Sigmoid colon (tissue), 7 donors: Measurements from ENCODE around the gene BPI. TPM values are rescaled to one million over a fixed set of nuclear protein-coding genes. Genes with fewer than 3 reads are reported as not detected.

Experiments
- DNase-seq: peaks from one replicate; pipeline ENCODE4 v3.0.0-alpha.2; 2019
- H3K27ac ChIP-seq, 4 donors: fragments of 200-600 bp; sonication (generic); one replicate each; pipeline ENCODE4 v1.5.1; 2016 to 2019; ENCODE audit warnings: mild to moderate bottlenecking in 1 of 4
- H3K27me3 ChIP-seq, 3 donors: fragments of 200-600 bp; sonication (generic); one replicate each; pipeline ENCODE4 v1.5.1; 2019; ENCODE audit warnings: mild to moderate bottlenecking in 1 of 3
- H3K36me3 ChIP-seq, 4 donors: fragments of 200-600 bp; sonication (generic); one replicate each; pipeline ENCODE4 v1.5.1; 2016 to 2019
- H3K4me1 ChIP-seq, 4 donors: fragments of 200-600 bp; sonication (generic); one replicate each; pipeline ENCODE4 v1.5.1; 2017 to 2019
- H3K4me3 ChIP-seq, 4 donors: fragments of 200-600 bp; sonication (generic); one replicate each; pipeline ENCODE4 v1.5.1; 2017 to 2019; ENCODE audit warnings: mild to moderate bottlenecking in 2 of 4, moderate library complexity in 1 of 4
- H3K9me3 ChIP-seq, 4 donors: fragments of 200-600 bp in 3 of 4; sonication (generic) in 3 of 4; one replicate each; pipeline versions ENCODE4 v1.5.1 to v1.6.1; 2013 to 2019
- CTCF ChIP-seq, 4 experiments: fragments of 450-650 bp in 3 of 4; fragments of 200-600 bp in 1 of 4; IDR thresholded peaks; one replicate each; pipeline ENCODE4 v1.5.1; 2016 to 2019; ENCODE audit warnings: antibody characterized with exemption in 4 of 4, mild to moderate bottlenecking in 3 of 4, moderate library complexity in 2 of 4
- EP300 ChIP-seq, 4 donors: sonication (generic); formaldehyde crosslinking; IDR thresholded peaks; one replicate each; pipeline ENCODE4 v1.6.1; 2017; ENCODE audit warnings: antibody characterized with exemption in 4 of 4
- POLR2A ChIP-seq, 2 donors: fragments of 450-650 bp; IDR thresholded peaks; one replicate each; pipeline ENCODE4 v1.6.1; 2016; ENCODE audit warnings: antibody characterized with exemption in 2 of 2, mild to moderate bottlenecking in 2 of 2, moderate library complexity in 2 of 2
- POLR2AphosphoS5 ChIP-seq, 4 donors: sonication (generic); formaldehyde crosslinking; IDR thresholded peaks; one replicate each; pipeline ENCODE4 v1.6.1; 2017; ENCODE audit warnings: antibody characterized with exemption in 4 of 4
- WGBS, 2 donors: extraction: QIAGEN DNeasy Blood & Tissue Kit; methylation state at CpG; one replicate each; pipeline ENCODE4 v1.1.7; 2013; 5-methylcytosine and 5-hydroxymethylcytosine counted together
- intact Hi-C: fragments of 100-400 bp; cut with DNase I; formaldehyde crosslinking; loops from one replicate; pipeline ENCODE4 v1.15.1; 2023
- polyA plus RNA-seq, 3 donors: library from polyadenylated mRNA; stranded (reverse); fragments of 200-250 nt; gene quantifications; one replicate each; pipeline ENCODE4 v1.2.3, GENCODE V29; 2013
- total RNA-seq, 4 donors: library from RNA; depleted of rRNA; stranded (reverse); fragments of >200 nt; gene quantifications; one replicate each; pipeline ENCODE4 v1.1.0, GENCODE V29; 2016
- donor health status: healthy with polysubstance abuse.
- donor health status: Bipolar disorder and iron deficiency.
- donor health status: healthy.

Gene BPI
- total and polyA plus RNA-seq, 7 donors: 0.09 to 0.99 TPM; not detected in 5

- TF ChIP-seq POLR2AphosphoS5 (IDR thresholded peaks at IDR 0.05) (no peak), EP300 (IDR thresholded peaks at IDR 0.05) (no peak), POLR2A (IDR thresholded peaks at IDR 0.05) (no peak), CTCF (IDR thresholded peaks at IDR 0.05) (no peak)
- Histone ChIP-seq H3K27me3 (peaks cover 4 to 39% (median 7%) of the 10 kb centered on the region in 3 donors), H3K36me3 (no peaks in the 10 kb centered on the region), H3K27ac (peak overlapping the region; percentile 81 to 85 (median 82)), H3K9me3 (no peaks in the 10 kb centered on the region), H3K4me3 (peak overlapping the region; percentile 41 to 58 (median 50)), H3K4me1 (peaks cover 0 to 15% (median 10%) of the 10 kb centered on the region in 4 donors)
- DNase-seq: no peak
- intact Hi-C loops: loop anchor here (5.0 kb wide), 1 partner anchor 37 kb away; no protein-coding TSS in a partner anchor
- WGBS, 2 donors: 16 to 20% methylated on average over 5 of the region's 5 CpGs
These were observed 44.0 kb upstream of the BPI start for GRCh38 chr20:38260025-38260377.

DNA sequence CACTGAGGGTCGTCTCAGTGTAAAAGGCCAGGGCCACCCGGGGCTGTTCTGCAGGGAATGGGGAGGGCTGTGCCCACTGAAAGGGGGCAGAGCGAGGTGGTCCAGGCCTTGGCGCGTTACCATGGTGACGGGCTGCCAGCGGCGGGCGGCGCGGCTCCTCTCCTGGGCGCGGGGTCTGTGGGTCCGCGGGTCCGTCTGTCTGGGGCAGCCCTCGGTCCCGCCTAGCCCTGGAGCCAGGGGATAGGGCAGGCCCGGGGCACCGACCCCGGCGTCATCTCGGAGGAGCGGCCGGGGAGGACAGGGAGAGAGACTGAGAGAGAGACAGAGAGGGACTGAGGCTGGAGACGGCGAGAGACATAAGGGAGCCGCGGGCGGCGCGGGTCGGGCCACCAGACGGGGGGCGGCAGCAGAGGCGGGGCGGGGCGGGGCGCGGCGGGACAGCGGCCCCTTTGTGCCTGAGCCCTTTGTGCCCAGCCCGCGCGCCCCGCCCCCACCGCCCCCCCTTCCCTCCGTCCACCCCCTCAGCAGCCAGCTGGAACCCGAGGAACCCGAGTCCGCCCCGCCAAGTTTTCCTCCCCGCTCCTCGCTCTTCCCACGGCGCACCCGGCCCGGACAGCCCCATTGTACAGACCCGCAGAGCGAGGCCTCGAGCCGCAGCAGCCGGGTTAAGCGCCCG, 43.4 kb upstream of the BPI start, which contains the start of gene KIAA1755:
Gene KIAA1755 (minus strand): TSS at position 358 of the 676 bp plus-strand sequence. CDS start 235 bp downstream, at position 123.
- H3K4me1 ChIP-seq: peaks cover 0 to 12% (median 8%) of the 10 kb centered on the region in 4 donors
- intact Hi-C loops: loop anchor here (5.0 kb wide), 1 partner anchor 37 kb away; no protein-coding TSS in a partner anchor

GRCh38 chr20:38261054-38261390, 42.9 kb upstream of the BPI start:
- H3K27me3 ChIP-seq: peaks cover 4 to 39% (median 7%) of the 10 kb centered on the region in 3 donors
- 59 to 62% methylated on average over 8 of the region's 8 CpGs for WGBS, 2 donors
- TF ChIP-seq CTCF (IDR thresholded peaks at IDR 0.05) (no peak), POLR2AphosphoS5 (IDR thresholded peaks at IDR 0.05) (no peak), EP300 (IDR thresholded peaks at IDR 0.05) (no peak), POLR2A (IDR thresholded peaks at IDR 0.05) (no peak)
- H3K9me3 ChIP-seq: no peaks in the 10 kb centered on the region
- no peaks in the 10 kb centered on the region for H3K36me3 ChIP-seq
- peaks cover 0 to 8% (median 5%) of the 10 kb centered on the region in 4 donors for H3K4me1 ChIP-seq
- H3K4me3 ChIP-seq: peak overlapping the region; percentile 41 to 58 (median 50)
- intact Hi-C loops: loop anchor here (5.0 kb wide), 1 partner anchor 36 kb away; no protein-coding TSS in a partner anchor
- no peak for DNase-seq
- H3K27ac ChIP-seq: peak overlapping the region; percentile 81 to 85 (median 82)

More for the DNA sequence above, 43.4 kb upstream of the BPI start, which contains the start of gene KIAA1755:
- 10 to 11% methylated on average over 62 to 65 of the region's 65 CpGs for WGBS, 2 donors
- H3K27me3 ChIP-seq: peaks cover 4 to 39% (median 7%) of the 10 kb centered on the region in 3 donors
- H3K27ac ChIP-seq: peak within 1 kb of the TSS; percentile 81 to 85 (median 82)
- no peak for TF ChIP-seq EP300 (IDR thresholded peaks at IDR 0.05)
- TF ChIP-seq POLR2AphosphoS5 (IDR thresholded peaks at IDR 0.05): peak in 2 of 4 donors; percentile 39 to 58
- TF ChIP-seq CTCF (IDR thresholded peaks at IDR 0.05): no peak
- TF ChIP-seq POLR2A (IDR thresholded peaks at IDR 0.05): no peak
- peak; percentile 76 for DNase-seq
- H3K36me3 ChIP-seq: no peaks in the 10 kb centered on the region
- H3K4me3 ChIP-seq: peak within 1 kb of the TSS; percentile 41 to 58 (median 50)
- no peaks in the 10 kb centered on the region for H3K9me3 ChIP-seq

DNA sequence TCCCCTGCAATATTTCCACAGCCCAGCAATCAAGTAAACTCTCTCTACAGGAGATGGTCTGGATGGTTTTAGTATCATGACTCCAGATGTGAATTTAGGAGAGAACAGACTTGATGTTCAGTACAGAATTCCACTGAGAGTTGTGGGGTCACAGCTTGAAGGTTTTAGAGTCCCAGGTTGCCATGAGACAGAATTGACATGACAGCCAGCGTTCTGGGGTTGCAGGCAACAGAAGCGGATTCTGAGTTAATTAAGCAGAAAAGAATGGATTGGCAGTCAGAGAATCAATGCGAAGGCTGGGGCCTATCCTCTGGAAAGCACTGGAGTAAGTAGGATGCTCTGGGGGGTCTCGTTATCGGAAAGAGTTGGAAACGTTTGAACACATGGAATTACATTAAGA, 41.0 kb upstream of the BPI start:
- Histone ChIP-seq H3K4me3 (no peak overlapping the region), H3K27ac (no peak overlapping the region), H3K36me3 (no peaks in the 10 kb centered on the region), H3K9me3 (no peaks in the 10 kb centered on the region), H3K27me3 (peaks cover 4 to 39% (median 7%) of the 10 kb centered on the region in 3 donors), H3K4me1 (peaks cover 0 to 5% (median 3%) of the 10 kb centered on the region in 4 donors)
- intact Hi-C loops: loop anchor here (5.0 kb wide), 1 partner anchor 34 kb away; no protein-coding TSS in a partner anchor
- TF ChIP-seq POLR2A (IDR thresholded peaks at IDR 0.05) (no peak), EP300 (IDR thresholded peaks at IDR 0.05) (no peak), POLR2AphosphoS5 (IDR thresholded peaks at IDR 0.05) (no peak), CTCF (IDR thresholded peaks at IDR 0.05) (no peak)
- 82 to 92% methylated on average over 6 of the region's 6 CpGs for WGBS, 2 donors
- peak; percentile 14 for DNase-seq
